HuH-7 (cell line): ENCODE measurements around the gene TMCO1.
"Not testable (repeated sequence)": the region's sequence is repeated elsewhere in the genome, so short reads cannot be mapped to it uniquely, and the experiment has no call there.

ENCODE experiments used
- DNase-seq: peaks from one replicate; pipeline ENCODE4 v3.0.0; 2011; ENCODE audit warnings: low spot score

TMCO1 gene

GRCh38 chr1:165686971-165687433, 81.7 kb downstream of the TMCO1 start:
- DNase-seq = no peak

- DNase-seq = no peak
These were observed 82.3 kb downstream of the TMCO1 start for GRCh38 chr1:165686121-165686970.

- no peak for DNase-seq
These were observed 84.7 kb downstream of the TMCO1 start for GRCh38 chr1:165683848-165684485.

GRCh38 chr1:165680773-165681172, 87.9 kb downstream of the TMCO1 start:
- not testable (repeated sequence) for DNase-seq

- no peak for DNase-seq
These were observed 88.4 kb downstream of the TMCO1 start for GRCh38 chr1:165680303-165680702.

GRCh38 chr1:165679282-165680036, 89.2 kb downstream of the TMCO1 start:
- DNase-seq = no peak

- no peak for DNase-seq
These were observed 90.2 kb downstream of the TMCO1 start for GRCh38 chr1:165678509-165678908.
